ENCODE data around the gene MTRF1. TPM values are rescaled to one million over a fixed set of nuclear protein-coding genes. Genes with fewer than 3 reads are reported as not detected.

MTRF1 gene
- polyA plus RNA-seq (2012; ENCODE audit: insufficient read length, low read depth), result 4.6 TPM

- peak; percentile 53; the same call in 1 of the 2 replicates for TF ChIP-seq TAF1 (IDR thresholded peaks at IDR 0.05; ENCODE audit: borderline replicate concordance, insufficient read depth, low read length)
- TF ChIP-seq FOXP2 (optimal IDR thresholded peaks at IDR 0.05; ENCODE audit: borderline replicate concordance, extremely low read depth, extremely low read length, insufficient read depth), result no peak
- TF ChIP-seq POLR2AphosphoS5 (IDR thresholded peaks at IDR 0.05; ENCODE audit: low read depth, low read length), result peak; percentile 59; the same call in 1 of the 2 replicates
- TF ChIP-seq REST (IDR thresholded peaks at IDR 0.05; ENCODE audit: insufficient read depth in 1 of 2, low read depth in 2 of 2, low read length in 2 of 2), result no peak
- no peak for TF ChIP-seq SIN3A (IDR thresholded peaks at IDR 0.05; ENCODE audit: borderline replicate concordance, insufficient read depth, low read length)
Observed at GRCh38 chr13:41263261-41263971, at the start of gene MTRF1. MTRF1 (minus strand) TSS chr13:41263576; CDS start chr13:41260907, 2,669 bp downstream.

GRCh38 chr13:41313117-41313516 is 49.7 kb upstream of the MTRF1 start:
- TF ChIP-seq SIN3A (IDR thresholded peaks at IDR 0.05; ENCODE audit: borderline replicate concordance, insufficient read depth, low read length) (no peak), TAF1 (IDR thresholded peaks at IDR 0.05; ENCODE audit: borderline replicate concordance, insufficient read depth, low read length) (no peak), REST (IDR thresholded peaks at IDR 0.05; ENCODE audit: insufficient read depth in 1 of 2, low read depth in 2 of 2, low read length in 2 of 2) (no peak), POLR2AphosphoS5 (IDR thresholded peaks at IDR 0.05; ENCODE audit: low read depth, low read length) (no peak), FOXP2 (optimal IDR thresholded peaks at IDR 0.05; ENCODE audit: borderline replicate concordance, extremely low read depth, extremely low read length, insufficient read depth) (no peak)

DNA sequence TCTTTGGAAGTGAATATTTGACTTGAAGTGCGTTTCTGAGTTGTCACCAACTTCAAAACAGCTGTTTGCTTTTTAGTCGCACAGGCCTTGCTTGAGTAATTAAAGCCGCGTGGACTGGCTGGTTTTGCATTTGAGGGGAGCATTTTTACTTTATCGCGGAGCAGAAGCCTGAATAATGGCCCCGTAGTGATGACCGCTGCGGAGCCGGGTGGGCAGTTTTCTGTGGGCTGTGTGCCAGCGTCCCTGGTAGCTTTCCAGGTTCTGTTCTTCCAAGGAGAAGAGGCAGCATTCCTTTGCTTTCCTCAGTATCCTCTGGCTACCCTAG is 48.8 kb upstream of the MTRF1 start:
- no peak for TF ChIP-seq REST (IDR thresholded peaks at IDR 0.05; ENCODE audit: insufficient read depth in 1 of 2, low read depth in 2 of 2, low read length in 2 of 2)
- no peak for TF ChIP-seq SIN3A (IDR thresholded peaks at IDR 0.05; ENCODE audit: borderline replicate concordance, insufficient read depth, low read length)
- no peak for TF ChIP-seq TAF1 (IDR thresholded peaks at IDR 0.05; ENCODE audit: borderline replicate concordance, insufficient read depth, low read length)

GRCh38 chr13:41311406-41312175 is 48.2 kb upstream of the MTRF1 start:
- TF ChIP-seq POLR2AphosphoS5 (IDR thresholded peaks at IDR 0.05; ENCODE audit: low read depth, low read length), result no peak; the same call in 1 of the 2 replicates
- no peak; the same call in 1 of the 2 replicates for TF ChIP-seq SIN3A (IDR thresholded peaks at IDR 0.05; ENCODE audit: borderline replicate concordance, insufficient read depth, low read length)
- TF ChIP-seq TAF1 (IDR thresholded peaks at IDR 0.05; ENCODE audit: borderline replicate concordance, insufficient read depth, low read length), result no peak
- no peak for TF ChIP-seq FOXP2 (optimal IDR thresholded peaks at IDR 0.05; ENCODE audit: borderline replicate concordance, extremely low read depth, extremely low read length, insufficient read depth)
- no peak for TF ChIP-seq REST (IDR thresholded peaks at IDR 0.05; ENCODE audit: insufficient read depth in 1 of 2, low read depth in 2 of 2, low read length in 2 of 2)

Measured in PFSK-1 (cell line).